Ammon's horn (tissue), 1 donor: ENCODE measurements around the gene C1QTNF7.

Experiments
- DNase-seq: peaks from one replicate; pipeline ENCODE4 v3.0.0-alpha.2; 2016; ENCODE audit warnings: low spot score

The C1QTNF7 gene

DNA sequence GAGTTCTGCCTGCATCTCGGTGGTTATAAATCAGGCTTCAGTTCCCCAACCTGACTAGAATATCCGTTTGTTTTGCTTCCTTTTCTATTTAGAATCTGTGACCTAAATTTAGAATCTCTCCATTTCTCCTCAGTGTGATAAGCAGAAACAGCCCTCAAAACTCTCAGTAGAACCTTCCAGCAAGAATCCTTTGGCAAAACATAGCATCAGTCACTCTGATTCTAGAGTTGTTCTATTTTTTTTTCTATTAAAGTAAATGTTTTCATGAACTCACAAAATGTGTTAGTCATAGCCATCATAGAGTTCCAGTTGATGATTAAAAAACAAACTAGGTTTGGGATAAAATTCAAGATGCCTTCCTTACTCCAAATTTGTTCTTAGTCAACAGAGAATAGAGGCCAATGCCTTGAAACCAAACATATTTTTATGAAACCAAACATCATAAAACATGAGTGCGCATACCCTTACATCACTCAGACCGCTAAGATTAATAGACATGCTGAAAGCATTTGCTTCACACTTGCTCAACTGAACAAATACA is 13.2 kb upstream of the C1QTNF7 start:
- DNase-seq, result peak; percentile 15

DNA sequence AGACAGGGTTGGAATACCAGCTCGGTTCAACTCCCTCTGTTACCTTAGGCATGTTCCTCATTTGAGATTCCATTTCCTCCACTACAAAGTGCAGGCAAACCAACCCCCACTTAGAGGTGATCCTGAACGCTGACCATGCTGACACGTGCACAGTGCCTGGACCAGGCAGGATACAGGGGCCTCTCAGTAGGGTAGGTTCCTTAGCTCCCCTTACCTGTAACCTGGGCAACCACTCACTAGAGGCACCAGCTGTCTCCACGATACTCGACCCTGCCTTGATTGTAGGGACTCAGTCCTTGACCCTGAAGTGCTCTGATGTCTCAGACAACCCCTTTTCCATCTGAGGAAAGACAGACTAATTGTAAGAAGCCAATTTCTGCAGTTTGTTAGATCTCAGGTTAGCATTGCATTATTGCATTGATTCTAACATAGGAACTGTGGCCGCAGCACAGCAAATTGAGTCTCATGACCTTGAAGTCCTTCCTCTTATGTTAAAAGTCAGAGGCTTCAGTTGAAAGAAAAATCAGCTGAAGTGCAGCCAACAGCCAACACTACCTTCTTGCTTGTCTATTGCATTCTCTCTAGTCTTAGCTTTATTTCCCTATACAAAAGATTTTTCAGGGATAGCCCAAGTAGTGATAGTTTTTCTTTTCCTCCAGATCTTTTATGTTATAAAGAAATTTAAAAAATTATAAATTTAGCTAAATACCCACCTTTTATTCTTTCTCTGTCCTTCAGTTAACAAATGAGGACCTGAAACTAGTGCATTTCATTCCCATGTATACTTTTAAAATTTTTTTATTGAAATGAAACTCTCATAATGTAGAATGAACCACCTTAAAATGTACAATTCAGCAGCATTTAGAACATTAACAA is 11.2 kb upstream of the C1QTNF7 start:
- peak; percentile 14 for DNase-seq

GRCh38 chr4:15417233-15417660 is 10.6 kb upstream of the C1QTNF7 start:
- no peak for DNase-seq

GRCh38 chr4:15418956-15419355 is 8.9 kb upstream of the C1QTNF7 start:
- no peak for DNase-seq

DNA sequence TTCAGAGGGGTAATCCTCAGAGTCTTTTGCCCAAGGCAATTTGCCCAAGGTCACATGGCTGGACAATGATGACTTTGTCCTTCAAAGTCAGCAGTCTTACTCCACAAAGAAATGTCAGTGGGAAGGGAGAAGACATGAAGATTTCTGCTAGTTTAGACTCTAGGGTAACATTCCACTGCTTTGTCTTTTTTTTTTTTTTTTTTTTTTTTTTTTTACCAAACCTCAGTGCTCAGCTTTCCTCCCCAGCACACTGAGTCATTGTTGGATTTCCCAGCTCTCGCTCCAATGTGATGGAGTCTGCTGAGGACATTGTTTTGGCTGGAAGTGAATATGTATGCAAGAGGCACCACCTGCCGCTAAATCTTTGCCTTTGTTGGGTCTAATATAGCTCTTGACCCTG is 7.2 kb upstream of the C1QTNF7 start:
- peak; percentile 73 for DNase-seq

- no peak for DNase-seq
Measured at GRCh38 chr4:15423285-15423711, 4.5 kb upstream of the C1QTNF7 start.

DNA sequence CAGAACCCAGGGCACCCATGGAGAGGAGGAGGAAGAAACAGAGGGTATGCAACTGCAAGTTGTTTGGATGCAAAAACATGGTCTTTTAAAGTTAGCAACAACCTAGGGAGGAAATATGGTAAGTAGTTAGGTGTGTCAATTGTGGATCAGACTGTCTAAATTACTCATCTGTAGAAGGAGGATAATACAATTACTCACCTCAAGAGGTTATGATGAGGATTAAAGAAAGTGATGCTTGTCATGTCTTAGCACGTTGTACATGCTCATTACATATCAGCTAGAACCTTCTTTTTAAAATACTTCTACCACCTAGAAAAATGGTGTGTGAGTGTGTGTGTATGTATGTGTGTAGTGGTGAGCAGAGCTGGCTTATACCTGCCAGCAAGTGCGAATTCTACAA is 2.3 kb upstream of the C1QTNF7 start:
- no peak for DNase-seq

DNA sequence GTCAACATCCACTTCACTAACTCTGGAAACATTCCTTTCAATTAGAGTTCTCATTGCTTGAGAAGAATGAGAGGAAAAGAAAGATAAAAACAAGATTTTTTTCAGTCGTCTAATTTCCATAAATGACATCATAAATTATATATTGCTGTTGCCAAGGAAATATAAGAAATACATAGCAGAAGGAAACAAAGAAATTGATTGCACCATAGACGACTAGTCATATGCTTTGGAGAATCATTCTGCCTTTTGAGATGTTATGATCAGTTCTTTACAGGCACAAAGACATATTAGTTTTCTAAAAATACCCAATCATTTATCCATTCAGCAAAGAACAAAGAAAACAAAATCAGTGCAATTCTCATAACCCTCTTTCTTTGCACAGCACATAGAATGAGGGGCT is 672 bp upstream of the C1QTNF7 start:
- no peak for DNase-seq

DNA sequence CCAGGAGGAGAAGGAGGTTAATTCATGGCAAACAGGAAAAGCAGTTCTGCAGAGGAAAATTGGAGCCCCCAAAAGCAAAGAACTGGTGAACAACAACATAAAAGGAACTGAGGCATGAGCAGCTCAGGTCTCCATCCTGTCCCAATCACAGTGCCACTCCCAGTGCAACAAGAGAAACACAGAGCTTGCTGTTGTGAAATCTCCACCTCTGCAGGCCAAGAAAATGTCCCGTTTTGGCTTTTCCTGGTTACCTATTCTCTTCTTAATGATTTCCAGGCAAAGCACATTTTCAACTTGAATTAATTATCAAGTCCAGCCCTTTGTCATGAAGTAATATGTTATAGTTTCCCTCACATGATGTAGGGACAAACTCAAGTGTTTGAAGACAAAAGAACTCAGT is 778 bp downstream of the C1QTNF7 start:
- no peak for DNase-seq

DNA sequence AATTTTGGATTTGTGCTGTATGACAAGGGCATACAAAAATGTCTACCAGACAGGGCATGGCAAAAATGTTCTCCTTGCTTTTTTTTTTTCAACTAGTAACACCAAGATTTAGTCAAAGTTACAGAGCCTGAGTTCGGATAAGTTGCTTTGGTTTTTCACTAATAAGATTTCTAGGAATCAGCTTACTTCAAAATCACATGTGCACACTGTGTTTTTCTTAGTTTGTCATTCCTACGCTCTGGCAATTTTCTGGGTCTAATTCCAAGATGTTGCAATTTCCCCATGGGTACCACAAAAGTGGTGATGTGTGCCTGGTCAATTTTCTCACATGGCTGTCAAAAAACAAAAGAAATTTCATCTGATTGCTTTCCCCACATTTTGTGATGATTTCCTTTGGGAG is 6.3 kb downstream of the C1QTNF7 start:
- DNase-seq, result no peak

DNA sequence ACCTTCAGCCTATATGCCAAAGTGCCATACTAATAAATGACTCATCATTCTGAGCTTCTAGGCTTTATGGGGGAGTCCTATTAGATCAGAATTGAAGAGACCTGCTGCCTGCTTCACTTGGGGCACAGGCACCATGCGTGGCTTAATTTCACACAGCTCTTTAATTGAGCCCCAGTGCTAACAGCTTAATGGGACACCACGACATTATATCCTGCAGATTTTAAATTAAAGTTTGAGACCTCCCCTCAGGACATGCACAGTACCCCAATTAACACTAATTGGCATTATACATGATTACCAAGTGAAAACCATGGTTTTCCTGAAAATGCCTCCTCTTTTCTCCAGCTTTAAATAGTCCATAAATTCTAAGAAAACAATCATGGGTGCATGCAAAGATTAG is 6.8 kb downstream of the C1QTNF7 start:
- no peak for DNase-seq

GRCh38 chr4:15436513-15436912 is 8.7 kb downstream of the C1QTNF7 start:
- DNase-seq, result peak; percentile 64

- DNase-seq, result no peak
Measured at GRCh38 chr4:15438939-15439524, 11.2 kb downstream of the C1QTNF7 start.

DNA sequence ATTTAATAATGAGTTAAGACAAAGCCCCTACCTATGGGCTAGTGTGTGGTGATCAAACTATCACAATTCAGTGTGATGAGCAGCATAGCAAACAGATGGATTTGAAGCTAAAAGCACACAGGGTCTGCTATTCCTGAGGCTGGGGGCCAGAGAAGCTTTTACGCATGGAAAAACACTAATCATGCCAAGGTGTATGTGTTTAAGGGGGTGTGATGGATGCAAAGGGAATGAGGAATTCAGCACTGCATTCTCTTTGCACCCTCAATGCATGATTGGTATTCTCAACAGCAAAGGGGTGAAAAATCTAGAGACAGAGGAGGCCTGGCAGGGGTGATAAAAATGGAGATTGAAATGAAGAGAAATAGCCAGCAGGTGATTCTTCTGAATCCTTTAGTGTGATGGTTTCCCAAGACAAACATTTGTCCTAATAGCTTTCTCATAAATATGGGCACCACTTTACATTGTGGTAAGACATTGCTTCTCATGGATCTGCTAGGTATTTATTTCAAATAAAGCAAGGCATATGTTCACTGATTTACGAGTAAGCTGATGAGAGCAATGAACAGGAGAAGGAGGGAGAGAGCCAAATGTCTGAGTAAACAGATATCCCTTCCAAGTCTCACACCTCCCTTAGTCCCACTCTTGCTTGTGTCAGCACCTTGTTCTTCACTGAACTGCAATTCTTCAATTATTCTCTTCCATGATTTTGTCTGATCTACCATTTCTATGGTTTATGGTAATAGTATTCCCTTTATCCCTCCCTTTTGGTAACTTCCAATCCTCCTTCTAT is 15.7 kb downstream of the C1QTNF7 start:
- DNase-seq, result no peak

- DNase-seq, result no peak
Measured at GRCh38 chr4:15444276-15444675, 16.4 kb downstream of the C1QTNF7 start.

DNA sequence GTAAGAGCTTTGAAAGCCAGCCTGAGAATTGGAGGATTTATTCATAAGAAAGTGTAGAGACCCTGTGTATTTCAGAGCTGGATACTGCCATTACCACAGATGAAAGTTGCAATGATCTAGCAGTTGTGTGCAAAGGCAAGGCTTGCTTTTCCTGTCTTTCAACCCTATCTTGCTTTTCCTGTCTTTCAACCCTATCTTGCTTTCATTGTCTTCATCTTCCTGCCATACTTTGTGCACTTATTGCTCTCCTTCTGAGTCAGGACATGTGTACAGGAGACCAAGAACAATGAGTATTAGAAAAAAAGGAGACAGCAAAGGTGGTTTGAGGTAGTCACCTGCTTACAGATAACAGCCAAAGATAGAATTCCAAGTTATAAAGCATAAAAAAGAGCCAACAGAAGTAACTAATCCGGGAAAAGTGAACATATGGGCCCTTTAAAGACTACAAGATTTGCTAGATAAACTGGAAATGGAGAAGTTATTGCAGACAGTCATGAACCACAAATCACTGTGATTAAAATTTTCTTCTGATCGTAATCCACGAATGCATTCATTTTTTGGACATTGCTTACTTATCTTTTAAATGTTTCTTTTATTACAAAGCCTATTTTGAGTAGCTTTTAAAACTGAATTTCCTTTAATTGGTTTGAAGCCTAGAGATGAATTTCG is 17.2 kb downstream of the C1QTNF7 start:
- no peak for DNase-seq

DNA sequence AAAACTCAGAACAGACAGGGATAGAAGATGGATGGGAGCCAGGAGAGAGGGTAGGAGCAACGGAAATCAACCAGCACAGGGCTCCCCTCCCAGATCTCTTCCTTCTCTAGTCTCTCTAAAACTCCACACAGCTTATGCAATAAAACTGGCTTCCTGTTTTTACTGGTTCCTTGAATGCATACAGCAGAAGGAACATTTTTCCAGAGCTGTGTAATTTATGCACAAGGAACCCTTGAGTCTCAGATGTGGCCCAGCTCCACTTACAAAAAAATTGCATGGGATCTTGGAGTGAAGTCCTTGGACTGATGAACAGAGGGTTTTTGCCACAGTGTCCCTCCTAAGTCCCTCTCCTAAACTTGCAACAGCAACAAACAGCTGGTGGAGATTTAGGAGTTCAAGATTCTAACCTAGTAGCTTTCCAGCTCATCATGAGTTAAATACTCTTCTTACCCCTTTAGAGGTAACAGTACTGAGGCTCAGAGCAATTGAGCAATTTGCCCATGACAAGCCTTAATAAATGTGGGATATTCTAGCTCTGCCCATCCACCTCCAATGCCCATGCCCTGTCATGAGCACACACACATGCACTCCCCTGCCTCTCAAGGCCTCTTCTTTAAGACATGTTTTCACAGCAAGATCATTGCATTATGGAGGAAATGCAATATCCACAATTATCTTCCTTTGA is 23.5 kb downstream of the C1QTNF7 start:
- peak; percentile 24 for DNase-seq

DNA sequence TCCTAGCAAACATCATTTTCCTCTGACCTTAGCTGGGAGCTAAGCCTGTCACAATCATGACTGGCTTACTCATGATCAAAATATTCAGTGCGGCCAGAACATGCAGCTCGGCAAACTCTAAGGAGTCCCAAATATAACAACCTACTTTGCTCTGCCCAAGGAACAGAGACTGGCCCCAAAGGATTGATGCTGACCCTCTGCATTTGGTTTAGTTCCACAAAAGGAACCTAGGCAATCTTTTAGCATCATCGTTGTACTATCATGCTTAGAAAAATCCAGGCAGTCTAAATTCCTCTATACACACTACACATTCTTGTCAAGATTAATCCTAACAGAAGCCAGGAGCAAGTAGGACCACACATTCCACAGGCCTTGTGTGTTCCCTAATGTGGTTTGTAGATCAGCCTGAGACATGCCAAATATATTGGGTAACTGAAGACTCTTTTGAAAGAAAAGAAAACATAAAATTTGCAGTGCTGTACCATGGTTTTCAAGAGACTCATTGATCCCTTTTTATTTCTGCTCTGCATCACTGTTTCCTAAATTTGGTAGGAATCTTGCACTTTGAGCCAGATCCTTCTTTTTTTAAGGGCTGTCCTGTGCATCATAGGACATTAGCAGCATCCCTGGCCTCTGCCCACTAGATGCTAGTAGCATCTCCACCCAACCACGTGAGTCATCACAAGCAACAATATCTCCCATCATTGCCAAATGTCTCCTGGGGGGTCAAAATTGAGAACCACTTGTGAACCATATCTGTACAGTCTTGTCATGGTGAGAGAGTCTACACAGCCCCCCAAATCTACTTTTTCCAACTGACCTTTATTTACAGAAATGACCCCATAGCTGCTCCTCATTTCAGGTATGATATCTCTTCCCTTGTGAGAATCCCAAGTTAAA is 24.3 kb downstream of the C1QTNF7 start:
- DNase-seq, result no peak

- no peak for DNase-seq
Measured at GRCh38 chr4:15455290-15455689, 27.5 kb downstream of the C1QTNF7 start.
